Upper lobe of left lung (tissue), 4 donors: Measurements from ENCODE around the gene PDIK1L.

Source experiments
- EP300 ChIP-seq, 4 donors: sonication (generic); formaldehyde crosslinking; IDR thresholded peaks; one replicate each; pipeline ENCODE4 v1.5.1; 2017; ENCODE audit warnings: antibody characterized with exemption in 4 of 4, control low read depth in 2 of 4
- POLR2AphosphoS5 ChIP-seq, 2 donors: sonication (generic); formaldehyde crosslinking; IDR thresholded peaks; one replicate each; pipeline ENCODE4 v1.5.1; 2017; ENCODE audit warnings: antibody characterized with exemption in 2 of 2
- TF ChIP-seq, protein P1 (sequence below), 6 experiments: fragments of 450-650 bp in 4 of 6; fragments of 200-600 bp in 2 of 6; sonication (generic) in 2 of 6; IDR thresholded peaks; one replicate each; pipeline ENCODE4 v1.5.1; 2016 to 2019; ENCODE audit warnings: antibody characterized with exemption in 6 of 6

DNA sequence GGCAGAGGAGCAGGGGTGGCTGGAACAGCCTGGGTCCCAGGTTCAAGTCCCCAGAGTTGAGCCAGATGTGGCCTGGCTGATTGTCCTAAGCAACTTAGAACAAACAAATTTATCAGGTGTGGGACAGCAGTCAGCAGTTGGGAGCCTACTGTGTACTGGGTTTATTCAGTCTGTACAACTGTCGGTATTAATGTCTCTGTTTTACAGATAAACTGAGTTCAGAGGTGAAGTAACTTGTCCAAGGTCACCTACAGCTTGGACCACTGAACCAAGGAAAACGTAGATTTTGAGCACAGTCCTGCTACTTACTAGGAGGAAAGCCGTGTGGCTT, 29.6 kb upstream of the PDIK1L start:
- TF ChIP-seq, protein P1, sequence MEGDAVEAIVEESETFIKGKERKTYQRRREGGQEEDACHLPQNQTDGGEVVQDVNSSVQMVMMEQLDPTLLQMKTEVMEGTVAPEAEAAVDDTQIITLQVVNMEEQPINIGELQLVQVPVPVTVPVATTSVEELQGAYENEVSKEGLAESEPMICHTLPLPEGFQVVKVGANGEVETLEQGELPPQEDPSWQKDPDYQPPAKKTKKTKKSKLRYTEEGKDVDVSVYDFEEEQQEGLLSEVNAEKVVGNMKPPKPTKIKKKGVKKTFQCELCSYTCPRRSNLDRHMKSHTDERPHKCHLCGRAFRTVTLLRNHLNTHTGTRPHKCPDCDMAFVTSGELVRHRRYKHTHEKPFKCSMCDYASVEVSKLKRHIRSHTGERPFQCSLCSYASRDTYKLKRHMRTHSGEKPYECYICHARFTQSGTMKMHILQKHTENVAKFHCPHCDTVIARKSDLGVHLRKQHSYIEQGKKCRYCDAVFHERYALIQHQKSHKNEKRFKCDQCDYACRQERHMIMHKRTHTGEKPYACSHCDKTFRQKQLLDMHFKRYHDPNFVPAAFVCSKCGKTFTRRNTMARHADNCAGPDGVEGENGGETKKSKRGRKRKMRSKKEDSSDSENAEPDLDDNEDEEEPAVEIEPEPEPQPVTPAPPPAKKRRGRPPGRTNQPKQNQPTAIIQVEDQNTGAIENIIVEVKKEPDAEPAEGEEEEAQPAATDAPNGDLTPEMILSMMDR (IDR thresholded peaks at IDR 0.05) = no peak
- TF ChIP-seq POLR2AphosphoS5 (IDR thresholded peaks at IDR 0.05) (no peak), EP300 (IDR thresholded peaks at IDR 0.05) (no peak)
